ENCODE data around the gene RBP3. TPM values are rescaled to one million over a fixed set of nuclear protein-coding genes. Genes with fewer than 3 reads are reported as not detected.

The RBP3 gene
- total RNA-seq, 1 donor, result not detected

- H3K4me3 ChIP-seq (ENCODE audit: low read depth, low read length), result no peak overlapping the region
- TF ChIP-seq CTCF (IDR thresholded peaks at IDR 0.05; ENCODE audit: insufficient read depth, low read length), result no peak
- no peak for DNase-seq (ENCODE audit: low read depth)
These were observed 11.7 kb downstream of the RBP3 start for GRCh38 chr10:47359626-47360418.

- no peak for TF ChIP-seq CTCF (IDR thresholded peaks at IDR 0.05; ENCODE audit: insufficient read depth, low read length)
- DNase-seq (ENCODE audit: low read depth), result no peak
- H3K4me3 ChIP-seq (ENCODE audit: low read depth, low read length), result no peak overlapping the region
These were observed 12.4 kb downstream of the RBP3 start for GRCh38 chr10:47360419-47361040.

- TF ChIP-seq CTCF (IDR thresholded peaks at IDR 0.05; ENCODE audit: insufficient read depth, low read length), result peak; percentile 88
- no peak overlapping the region for H3K4me3 ChIP-seq (ENCODE audit: low read depth, low read length)
- peak; percentile 29 for DNase-seq (ENCODE audit: low read depth)
These were observed 13.1 kb downstream of the RBP3 start for GRCh38 chr10:47361293-47361692.

GRCh38 chr10:47362199-47362598 lies 14.0 kb downstream of the RBP3 start:
- DNase-seq (ENCODE audit: low read depth), result no peak
- TF ChIP-seq CTCF (IDR thresholded peaks at IDR 0.05; ENCODE audit: insufficient read depth, low read length), result no peak
- no peak overlapping the region for H3K4me3 ChIP-seq (ENCODE audit: low read depth, low read length)

- H3K4me3 ChIP-seq (ENCODE audit: low read depth, low read length), result no peak overlapping the region
- TF ChIP-seq CTCF (IDR thresholded peaks at IDR 0.05; ENCODE audit: insufficient read depth, low read length), result no peak
- no peak for DNase-seq (ENCODE audit: low read depth)
These were observed 15.6 kb downstream of the RBP3 start for GRCh38 chr10:47363781-47364180.

- no peak overlapping the region for H3K4me3 ChIP-seq (ENCODE audit: low read depth, low read length)
- no peak for TF ChIP-seq CTCF (IDR thresholded peaks at IDR 0.05; ENCODE audit: insufficient read depth, low read length)
- DNase-seq (ENCODE audit: low read depth), result no peak
These were observed 16.2 kb downstream of the RBP3 start for GRCh38 chr10:47364366-47364765.
